GM18511 (cell line): ENCODE data around the gene SYT9.

Experiments used
- ATAC-seq: cut with Tn5 transposase; IDR thresholded peaks from one replicate; pipeline ENCODE4 v1.9.1; 2021; ENCODE audit warnings: mild to moderate bottlenecking, moderate library complexity; ENCODE audit not compliant: unreplicated experiment

The SYT9 gene

DNA sequence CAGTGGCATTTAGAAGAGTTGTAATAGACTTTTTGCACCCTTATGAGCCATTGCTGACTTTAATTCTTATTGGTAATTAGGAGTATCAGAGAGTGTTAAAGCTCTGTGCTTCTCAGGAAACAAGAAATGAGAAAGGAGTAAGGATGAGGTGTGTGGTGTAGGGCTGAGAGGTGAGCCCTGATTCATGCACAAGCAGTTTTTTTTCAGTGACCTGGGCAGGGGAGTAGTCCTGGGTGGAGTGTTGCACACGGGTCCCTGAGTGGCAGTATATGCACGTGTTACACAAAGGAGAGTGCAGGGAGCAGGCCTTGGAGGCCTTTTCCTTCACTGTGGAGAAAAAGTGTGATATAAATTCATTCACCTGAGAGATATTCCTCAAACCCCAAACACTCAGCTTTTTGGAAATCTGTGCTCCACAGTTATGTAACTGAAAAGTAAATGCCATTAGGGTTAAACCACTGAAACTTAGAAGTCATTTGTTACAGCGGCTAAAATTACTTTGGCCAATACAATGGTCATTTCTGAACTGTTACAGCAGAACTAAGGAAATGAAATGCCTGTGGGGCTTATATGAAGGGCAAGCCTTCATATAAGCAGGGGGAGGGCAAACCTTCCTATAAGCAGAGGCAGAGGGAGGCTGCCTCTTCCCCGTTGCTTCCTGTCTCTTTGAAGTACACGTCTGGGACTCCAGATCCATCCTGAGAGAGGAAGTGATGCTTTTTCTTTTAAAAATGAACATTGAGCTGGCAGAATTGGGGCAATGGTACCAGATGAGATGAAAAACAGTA, 171.0 kb downstream of the SYT9 start:
- no peak for ATAC-seq

GRCh38 chr11:7423946-7424345, 172.2 kb downstream of the SYT9 start:
- ATAC-seq: no peak

DNA sequence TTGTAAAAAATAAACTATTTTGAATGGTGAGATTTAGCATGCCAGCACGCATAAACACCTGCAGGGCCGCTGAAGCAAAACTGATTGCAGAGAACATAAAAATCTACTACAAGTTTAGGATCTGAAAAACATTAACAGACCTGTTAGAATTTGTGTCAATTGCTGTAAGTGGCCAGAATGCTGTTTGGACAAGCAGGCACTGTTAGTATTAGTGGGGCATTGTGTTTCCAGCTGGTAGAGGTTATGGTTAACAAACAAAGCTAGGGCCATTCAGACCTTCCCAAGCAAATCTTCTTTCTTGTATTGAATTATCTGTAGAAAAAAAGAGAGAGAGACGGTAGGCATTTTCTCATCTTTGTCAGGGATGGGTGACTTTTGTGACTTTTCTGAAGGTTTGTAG, 176.0 kb downstream of the SYT9 start:
- ATAC-seq: no peak

- no peak for ATAC-seq
Measured at GRCh38 chr11:7428196-7428595, 176.5 kb downstream of the SYT9 start.

DNA sequence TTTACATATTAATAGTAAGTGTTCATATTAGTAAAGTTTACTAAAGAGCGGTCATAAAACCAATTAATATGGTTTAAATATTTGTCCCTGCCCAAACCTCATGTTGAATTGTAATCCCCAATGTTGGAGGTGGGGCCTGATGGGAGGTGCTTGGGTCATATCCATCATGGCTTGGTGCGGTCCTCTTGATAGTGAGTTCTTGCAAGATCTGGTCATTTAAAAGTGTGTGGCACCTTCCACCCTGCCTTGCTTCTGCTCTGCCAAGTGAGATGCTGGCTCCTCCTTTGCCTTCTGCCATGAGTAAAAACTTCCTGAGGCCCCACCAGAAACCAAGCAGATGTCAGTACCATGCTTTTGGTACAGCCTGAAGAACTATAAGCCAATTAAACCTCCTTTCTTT, 178.8 kb downstream of the SYT9 start:
- ATAC-seq: no peak

DNA sequence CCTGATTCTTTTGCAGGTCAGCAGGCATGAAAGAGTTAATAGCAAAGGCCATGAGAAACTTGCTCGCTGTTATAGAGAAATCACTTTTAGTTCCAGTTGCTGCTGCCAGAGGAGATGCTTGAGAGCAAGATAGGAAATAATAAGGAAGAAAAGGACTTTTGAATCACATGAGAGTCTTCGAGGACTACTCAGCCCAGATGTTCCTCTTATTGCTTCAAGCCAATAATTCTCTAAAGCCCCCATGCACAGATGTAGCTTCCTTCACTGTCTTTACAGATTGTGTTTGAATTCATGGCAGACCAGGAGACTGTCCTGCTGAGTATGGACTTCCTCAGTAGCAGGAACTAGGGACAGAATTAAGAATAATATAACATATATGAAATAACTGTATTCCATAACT, 183.5 kb downstream of the SYT9 start:
- no peak for ATAC-seq

DNA sequence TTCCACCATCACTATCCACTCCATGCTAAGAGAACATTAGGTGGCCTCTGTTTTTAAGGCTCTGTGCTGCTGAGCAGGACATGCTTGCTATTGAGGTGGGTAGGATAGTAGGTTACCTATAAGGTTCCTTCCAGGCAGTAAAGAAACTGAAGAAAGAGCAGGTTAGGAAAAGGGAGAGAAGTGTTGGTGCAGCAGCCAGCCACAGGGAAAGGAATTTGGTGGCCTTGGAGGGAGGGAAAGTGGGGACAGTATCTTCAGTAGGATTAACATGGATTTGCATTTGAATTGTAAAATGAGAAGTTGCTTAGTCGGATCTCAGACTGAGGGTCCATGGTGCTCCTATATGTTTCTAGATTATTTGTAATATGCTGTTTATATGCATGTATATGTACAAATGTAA, 184.4 kb downstream of the SYT9 start:
- no peak for ATAC-seq

DNA sequence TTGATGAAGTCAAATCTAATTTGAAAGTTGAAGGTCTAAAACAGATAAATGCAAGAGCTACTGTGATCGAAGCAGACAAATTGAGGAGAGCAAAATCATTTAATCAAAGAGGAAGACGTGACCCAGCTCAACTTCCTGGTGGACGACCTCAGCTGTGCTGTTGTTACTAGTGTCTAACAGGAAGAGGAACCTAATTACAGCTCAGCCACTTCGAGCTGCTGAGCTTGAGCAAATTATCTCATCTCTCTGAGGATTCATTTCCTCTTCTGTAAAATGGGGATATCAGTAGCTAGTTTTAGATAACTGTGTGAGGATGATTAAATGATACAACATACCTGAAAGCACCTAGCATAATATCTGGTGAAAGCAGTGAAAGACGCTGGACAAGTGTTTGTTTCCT, 185.0 kb downstream of the SYT9 start:
- ATAC-seq: peak; percentile 71

- no peak for ATAC-seq
Measured at GRCh38 chr11:7437696-7438095, 186.0 kb downstream of the SYT9 start.

DNA sequence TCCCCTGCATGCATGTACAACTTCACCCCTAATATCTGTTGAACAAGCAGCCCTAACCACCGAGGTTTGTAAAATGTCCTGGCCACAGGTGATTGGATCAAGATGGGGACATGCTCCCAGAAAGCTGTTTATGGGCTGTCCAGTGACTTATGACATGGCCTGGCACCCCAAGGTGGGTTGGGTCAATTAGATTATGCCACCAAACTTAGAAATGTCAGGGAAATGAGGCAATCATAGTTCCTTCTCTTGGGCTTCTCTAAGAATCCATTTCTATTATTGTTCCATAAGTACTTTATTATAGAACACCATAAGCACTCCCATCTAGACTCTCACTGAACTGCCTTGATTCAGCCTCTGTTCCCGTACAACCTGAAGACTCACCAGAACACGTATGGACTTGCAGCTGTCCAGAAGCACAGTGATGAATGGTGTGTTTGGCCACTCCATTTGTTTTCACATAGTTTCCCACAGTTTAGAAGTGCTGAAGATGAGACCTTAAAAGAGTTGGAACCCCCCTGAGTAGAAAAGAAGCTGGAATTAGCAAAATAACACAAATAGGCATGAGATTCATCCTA, 188.1 kb downstream of the SYT9 start:
- no peak for ATAC-seq

DNA sequence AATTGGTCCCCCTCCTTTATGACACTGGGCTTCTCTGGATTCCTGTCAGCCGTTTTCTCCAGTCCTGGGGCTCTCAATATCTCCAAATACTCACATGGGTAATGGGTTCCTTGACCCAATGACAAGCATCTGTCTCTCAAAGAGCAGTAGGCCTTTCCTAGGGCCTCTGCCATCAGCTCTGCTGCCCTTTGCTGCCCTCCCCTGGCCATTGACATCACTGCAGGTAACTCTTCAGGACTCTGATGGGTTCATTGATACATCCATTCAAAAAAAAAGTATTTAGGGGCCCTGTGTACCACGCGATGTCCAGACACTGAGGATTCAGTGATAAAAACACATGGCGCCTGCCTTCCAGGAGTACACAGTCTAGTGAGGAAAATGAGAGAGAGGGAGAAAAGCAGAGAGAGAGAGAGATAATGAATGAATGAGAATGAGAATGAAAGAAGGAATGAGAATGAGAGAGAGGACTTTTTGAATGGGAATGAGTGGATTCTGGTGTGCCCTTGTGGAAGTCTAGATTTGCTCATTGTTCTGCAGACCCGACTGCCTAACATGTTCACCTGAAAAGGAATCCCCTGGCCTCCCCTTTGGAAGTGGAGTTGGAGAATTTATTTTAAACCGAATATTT, 191.0 kb downstream of the SYT9 start:
- peak; percentile 96 for ATAC-seq

DNA sequence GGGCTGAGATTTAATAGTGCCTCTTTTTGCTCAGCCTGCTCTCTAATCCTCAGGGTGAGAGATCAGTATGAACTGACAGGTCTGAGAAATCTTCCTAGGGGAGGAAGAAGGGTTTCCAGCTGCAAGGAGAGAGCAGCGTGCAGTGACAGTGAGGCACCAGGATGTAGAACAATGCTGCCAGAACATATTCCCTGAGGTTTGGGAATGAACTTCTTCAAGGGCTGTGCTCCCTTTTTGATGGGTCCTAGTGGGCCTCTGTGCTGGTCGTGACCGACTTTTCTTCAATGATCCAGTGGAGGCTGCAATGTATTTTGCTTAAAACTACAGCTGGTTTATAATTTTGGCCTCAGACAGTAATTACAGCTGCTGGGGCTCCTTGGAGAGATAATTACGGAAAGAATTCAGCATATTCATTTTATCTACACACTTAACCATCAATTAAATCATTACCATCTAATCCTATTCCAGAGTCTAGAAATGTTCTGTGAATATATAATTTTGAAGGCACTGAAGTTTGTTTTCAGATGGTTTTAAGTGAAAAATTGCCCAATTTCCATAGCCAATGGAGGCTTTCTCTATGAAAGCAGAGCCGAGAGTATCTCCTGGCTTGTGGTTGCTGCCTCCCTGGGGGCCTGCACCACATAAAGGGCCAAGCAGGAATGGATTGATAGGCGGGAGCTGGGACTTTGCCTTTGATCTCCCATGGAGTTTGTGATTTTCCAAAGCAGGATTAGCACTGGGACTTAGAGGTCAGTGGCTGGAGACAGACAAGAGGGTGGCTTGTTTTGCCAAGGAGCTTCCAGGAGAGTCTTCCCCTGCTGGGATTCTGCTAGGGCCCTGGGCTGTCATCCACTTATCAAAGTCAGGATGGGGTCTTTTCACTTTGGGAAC, 192.6 kb downstream of the SYT9 start:
- no peak for ATAC-seq

DNA sequence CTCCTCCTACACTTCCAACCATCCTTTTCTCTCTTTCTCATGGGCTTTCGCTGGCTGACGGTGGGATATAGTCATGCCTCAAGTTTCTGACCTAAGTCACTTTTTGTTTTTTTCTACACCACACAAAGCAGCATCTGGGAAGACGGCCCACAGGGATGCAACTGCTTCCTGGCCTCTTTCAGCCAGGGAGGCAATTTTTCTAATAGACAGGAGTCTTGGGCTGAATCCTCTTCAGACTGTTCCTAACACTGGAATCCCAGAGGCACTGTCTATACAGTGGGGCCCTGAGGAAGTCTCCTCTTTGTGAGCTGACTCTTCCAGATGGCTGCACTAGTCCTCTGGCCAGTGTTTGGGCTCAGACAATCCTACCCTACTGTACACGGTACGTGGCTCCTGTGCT, 193.9 kb downstream of the SYT9 start:
- no peak for ATAC-seq

GRCh38 chr11:7448201-7448600, 196.5 kb downstream of the SYT9 start:
- ATAC-seq: no peak

DNA sequence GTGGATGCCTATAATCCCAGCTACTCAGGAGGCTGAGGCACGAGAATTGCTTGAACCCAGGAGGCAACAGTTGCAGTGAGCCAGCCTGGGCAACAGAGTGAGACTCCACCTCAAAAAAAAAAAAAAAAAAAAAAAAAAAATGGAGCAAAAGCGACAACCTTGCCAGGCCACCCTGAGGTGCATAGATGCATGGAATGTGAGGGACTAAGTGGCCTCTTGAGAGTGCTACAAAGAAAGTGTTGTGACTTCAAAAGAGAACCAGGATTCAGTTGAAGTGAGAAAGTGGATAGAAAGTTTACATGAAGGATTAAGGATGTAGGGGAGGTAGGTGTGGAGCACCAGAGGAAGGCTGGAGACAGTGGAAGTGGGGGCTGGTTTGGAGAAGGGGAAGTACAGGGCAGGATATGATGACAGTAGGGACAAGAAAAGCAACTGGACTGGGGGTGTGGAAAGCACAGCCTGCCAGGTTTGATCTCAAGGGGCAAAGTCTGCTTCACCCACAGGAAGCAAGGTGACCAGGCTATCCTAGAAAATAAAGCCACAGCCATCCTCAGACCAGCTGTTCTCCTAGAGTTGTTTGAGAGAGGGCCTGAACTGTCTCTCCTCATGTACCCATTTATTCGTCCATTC, 197.6 kb downstream of the SYT9 start:
- ATAC-seq: no peak

DNA sequence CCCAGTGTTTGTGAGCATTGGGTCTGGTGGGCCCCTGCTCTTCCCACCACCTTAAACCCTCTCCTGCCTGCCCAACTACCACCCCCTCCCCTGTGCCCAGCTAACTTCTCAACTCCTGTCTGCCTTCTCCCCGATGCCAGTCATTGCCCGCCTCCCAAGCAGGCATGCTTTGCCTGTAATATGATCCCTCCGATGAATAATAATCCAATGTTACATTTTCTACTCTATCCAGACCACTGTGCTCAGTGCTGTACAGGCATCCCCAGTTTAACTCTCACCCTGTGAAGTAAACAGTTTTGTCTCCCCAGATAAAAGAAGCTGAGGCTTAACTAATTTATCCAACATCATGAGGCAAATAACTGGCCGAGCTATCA, 198.1 kb downstream of the SYT9 start:
- ATAC-seq: no peak

- ATAC-seq: no peak
Measured at GRCh38 chr11:7450836-7451235, 199.1 kb downstream of the SYT9 start.

DNA sequence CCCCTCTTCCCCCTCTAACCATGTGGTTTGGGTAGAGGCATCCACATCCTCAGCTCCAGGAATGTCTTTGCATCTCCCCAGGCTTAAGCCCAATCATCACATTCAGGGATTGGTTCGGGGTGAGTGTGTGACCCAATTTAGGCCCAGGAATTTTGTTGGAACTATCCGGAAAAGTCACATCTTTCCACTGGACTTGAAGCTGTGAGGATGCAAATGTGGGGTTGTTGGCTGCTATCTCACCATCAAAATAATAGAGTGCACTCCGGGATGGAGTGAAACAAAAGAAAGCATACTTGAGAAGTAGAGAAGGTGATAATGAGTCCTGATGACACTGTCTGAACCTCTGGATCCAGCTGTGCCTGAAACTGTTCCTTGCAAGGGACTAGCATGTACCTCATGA, 199.8 kb downstream of the SYT9 start:
- no peak for ATAC-seq

GRCh38 chr11:7451952-7452494, 200.3 kb downstream of the SYT9 start:
- ATAC-seq: no peak

- no peak for ATAC-seq
Measured at GRCh38 chr11:7454854-7455253, 203.2 kb downstream of the SYT9 start.

DNA sequence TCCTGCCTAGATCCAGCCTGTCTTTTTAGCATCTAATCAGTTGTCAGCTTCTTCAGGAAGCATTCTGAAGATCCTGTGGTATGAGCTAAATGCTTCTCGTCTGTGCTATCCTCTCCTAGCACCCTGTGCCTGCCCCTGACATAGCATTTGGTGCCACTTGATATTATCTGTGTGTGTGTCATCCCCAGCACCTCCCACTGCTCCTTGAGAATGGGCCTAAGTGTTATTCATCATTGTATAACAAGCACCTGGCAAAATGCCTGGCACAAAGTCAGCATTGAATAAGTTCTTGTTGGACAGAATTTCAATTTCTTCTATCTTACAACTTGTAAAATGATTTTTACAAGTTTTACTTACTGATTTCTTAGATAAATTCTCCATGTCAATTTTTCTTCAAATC, 205.5 kb downstream of the SYT9 start:
- no peak for ATAC-seq
